ENCODE data around the gene LRIT1.

LRIT1 gene

DNA sequence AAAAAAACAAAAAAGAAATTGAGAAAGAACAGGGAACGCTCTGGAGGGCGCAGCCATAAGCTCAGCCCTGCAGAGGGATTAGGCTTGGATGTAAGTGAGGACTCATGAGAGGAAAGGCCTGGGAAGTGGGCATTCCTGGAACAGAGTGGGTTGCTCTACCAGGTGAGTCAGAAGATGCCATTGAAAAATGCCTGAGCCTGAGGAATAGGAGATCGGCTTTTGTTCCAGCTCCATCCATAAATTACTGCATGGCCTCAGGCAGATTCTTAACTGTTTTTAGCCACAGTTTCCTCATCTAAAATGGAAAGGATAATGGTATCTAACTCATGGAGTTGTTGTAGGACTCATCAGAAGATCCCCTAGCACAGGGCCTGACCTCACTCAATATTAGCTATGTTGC is 2.4 kb upstream of the LRIT1 start:
- ATAC-seq = no peak
- TF ChIP-seq GLIS3 (CRISPR knock-in tag; IDR thresholded peaks at IDR 0.05) (no peak), ZC3H10 (CRISPR knock-in tag; IDR thresholded peaks at IDR 0.05) (no peak), ZNF70 (CRISPR knock-in tag; IDR thresholded peaks at IDR 0.05) (no peak), ZNF8 (CRISPR knock-in tag; IDR thresholded peaks at IDR 0.05) (no peak), PPARA (CRISPR knock-in tag; IDR thresholded peaks at IDR 0.05; ENCODE audit: borderline replicate concordance) (no peak), ZNF565 (CRISPR knock-in tag; conservative IDR thresholded peaks at IDR 0.05; ENCODE audit: low read depth) (no peak), ZFP30 (CRISPR knock-in tag; IDR thresholded peaks at IDR 0.05) (no peak), ISL1 (CRISPR knock-in tag; IDR thresholded peaks at IDR 0.05) (no peak), SNAI2 (CRISPR knock-in tag; IDR thresholded peaks at IDR 0.05) (no peak), ARNTL (CRISPR knock-in tag; IDR thresholded peaks at IDR 0.05; ENCODE audit: borderline replicate concordance, low read depth) (no peak), OSR1 (CRISPR knock-in tag; IDR thresholded peaks at IDR 0.05) (no peak), BACH2 (CRISPR knock-in tag; IDR thresholded peaks at IDR 0.05; ENCODE audit: borderline replicate concordance) (no peak), ZFP3 (CRISPR knock-in tag; IDR thresholded peaks at IDR 0.05) (no peak), CSDC2 (CRISPR knock-in tag; IDR thresholded peaks at IDR 0.05) (no peak), TCF4 (CRISPR knock-in tag; IDR thresholded peaks at IDR 0.05; ENCODE audit: borderline replicate concordance) (no peak)
- TF ChIP-seq, protein P1, sequence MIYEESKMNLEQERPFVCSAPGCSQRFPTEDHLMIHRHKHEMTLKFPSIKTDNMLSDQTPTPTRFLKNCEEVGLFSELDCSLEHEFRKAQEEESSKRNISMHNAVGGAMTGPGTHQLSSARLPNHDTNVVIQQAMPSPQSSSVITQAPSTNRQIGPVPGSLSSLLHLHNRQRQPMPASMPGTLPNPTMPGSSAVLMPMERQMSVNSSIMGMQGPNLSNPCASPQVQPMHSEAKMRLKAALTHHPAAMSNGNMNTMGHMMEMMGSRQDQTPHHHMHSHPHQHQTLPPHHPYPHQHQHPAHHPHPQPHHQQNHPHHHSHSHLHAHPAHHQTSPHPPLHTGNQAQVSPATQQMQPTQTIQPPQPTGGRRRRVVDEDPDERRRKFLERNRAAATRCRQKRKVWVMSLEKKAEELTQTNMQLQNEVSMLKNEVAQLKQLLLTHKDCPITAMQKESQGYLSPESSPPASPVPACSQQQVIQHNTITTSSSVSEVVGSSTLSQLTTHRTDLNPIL (CRISPR knock-in tag; IDR thresholded peaks at IDR 0.05; ENCODE audit: low read depth) = no peak
- TF ChIP-seq, protein P2, sequence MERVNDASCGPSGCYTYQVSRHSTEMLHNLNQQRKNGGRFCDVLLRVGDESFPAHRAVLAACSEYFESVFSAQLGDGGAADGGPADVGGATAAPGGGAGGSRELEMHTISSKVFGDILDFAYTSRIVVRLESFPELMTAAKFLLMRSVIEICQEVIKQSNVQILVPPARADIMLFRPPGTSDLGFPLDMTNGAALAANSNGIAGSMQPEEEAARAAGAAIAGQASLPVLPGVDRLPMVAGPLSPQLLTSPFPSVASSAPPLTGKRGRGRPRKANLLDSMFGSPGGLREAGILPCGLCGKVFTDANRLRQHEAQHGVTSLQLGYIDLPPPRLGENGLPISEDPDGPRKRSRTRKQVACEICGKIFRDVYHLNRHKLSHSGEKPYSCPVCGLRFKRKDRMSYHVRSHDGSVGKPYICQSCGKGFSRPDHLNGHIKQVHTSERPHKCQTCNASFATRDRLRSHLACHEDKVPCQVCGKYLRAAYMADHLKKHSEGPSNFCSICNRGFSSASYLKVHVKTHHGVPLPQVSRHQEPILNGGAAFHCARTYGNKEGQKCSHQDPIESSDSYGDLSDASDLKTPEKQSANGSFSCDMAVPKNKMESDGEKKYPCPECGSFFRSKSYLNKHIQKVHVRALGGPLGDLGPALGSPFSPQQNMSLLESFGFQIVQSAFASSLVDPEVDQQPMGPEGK (CRISPR knock-in tag; IDR thresholded peaks at IDR 0.05; ENCODE audit: borderline replicate concordance) = no peak
- TF ChIP-seq, protein P3, sequence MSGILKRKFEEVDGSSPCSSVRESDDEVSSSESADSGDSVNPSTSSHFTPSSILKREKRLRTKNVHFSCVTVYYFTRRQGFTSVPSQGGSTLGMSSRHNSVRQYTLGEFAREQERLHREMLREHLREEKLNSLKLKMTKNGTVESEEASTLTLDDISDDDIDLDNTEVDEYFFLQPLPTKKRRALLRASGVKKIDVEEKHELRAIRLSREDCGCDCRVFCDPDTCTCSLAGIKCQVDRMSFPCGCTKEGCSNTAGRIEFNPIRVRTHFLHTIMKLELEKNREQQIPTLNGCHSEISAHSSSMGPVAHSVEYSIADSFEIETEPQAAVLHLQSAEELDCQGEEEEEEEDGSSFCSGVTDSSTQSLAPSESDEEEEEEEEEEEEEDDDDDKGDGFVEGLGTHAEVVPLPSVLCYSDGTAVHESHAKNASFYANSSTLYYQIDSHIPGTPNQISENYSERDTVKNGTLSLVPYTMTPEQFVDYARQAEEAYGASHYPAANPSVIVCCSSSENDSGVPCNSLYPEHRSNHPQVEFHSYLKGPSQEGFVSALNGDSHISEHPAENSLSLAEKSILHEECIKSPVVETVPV (CRISPR knock-in tag; IDR thresholded peaks at IDR 0.05) = no peak

GRCh38 chr10:84238909-84239308 is 2.4 kb downstream of the LRIT1 start:
- ATAC-seq = no peak
- no peak for TF ChIP-seq OSR1 (CRISPR knock-in tag; IDR thresholded peaks at IDR 0.05)
- TF ChIP-seq, protein P4, sequence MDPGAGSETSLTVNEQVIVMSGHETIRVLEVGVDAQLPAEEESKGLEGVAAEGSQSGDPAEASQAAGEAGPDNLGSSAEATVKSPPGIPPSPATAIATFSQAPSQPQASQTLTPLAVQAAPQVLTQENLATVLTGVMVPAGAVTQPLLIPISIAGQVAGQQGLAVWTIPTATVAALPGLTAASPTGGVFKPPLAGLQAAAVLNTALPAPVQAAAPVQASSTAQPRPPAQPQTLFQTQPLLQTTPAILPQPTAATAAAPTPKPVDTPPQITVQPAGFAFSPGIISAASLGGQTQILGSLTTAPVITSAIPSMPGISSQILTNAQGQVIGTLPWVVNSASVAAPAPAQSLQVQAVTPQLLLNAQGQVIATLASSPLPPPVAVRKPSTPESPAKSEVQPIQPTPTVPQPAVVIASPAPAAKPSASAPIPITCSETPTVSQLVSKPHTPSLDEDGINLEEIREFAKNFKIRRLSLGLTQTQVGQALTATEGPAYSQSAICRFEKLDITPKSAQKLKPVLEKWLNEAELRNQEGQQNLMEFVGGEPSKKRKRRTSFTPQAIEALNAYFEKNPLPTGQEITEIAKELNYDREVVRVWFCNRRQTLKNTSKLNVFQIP (CRISPR knock-in tag; IDR thresholded peaks at IDR 0.05; ENCODE audit: borderline replicate concordance, low read depth) = no peak
- TF ChIP-seq, protein P1 (CRISPR knock-in tag; IDR thresholded peaks at IDR 0.05; ENCODE audit: low read depth) = no peak
- TF ChIP-seq, protein P3 (CRISPR knock-in tag; IDR thresholded peaks at IDR 0.05) = no peak
- no peak for TF ChIP-seq ISL1 (CRISPR knock-in tag; IDR thresholded peaks at IDR 0.05)
- no peak for TF ChIP-seq TOX (CRISPR knock-in tag; IDR thresholded peaks at IDR 0.05; ENCODE audit: borderline replicate concordance)
- no peak for TF ChIP-seq SNAI2 (CRISPR knock-in tag; IDR thresholded peaks at IDR 0.05)
- no peak for TF ChIP-seq ZNF8 (CRISPR knock-in tag; IDR thresholded peaks at IDR 0.05)
- TF ChIP-seq ZC3H10 (CRISPR knock-in tag; IDR thresholded peaks at IDR 0.05) = no peak
- no peak for TF ChIP-seq PPARA (CRISPR knock-in tag; IDR thresholded peaks at IDR 0.05; ENCODE audit: borderline replicate concordance)
- TF ChIP-seq, protein P2 (CRISPR knock-in tag; IDR thresholded peaks at IDR 0.05; ENCODE audit: borderline replicate concordance) = no peak
- TF ChIP-seq ZNF565 (CRISPR knock-in tag; conservative IDR thresholded peaks at IDR 0.05; ENCODE audit: low read depth) = no peak
